Tibial nerve (tissue), 4 donors: ENCODE data around the gene ANKMY1. TPM values are rescaled to one million over a fixed set of nuclear protein-coding genes. Genes with fewer than 3 reads are reported as not detected.
"Not testable (repeated sequence)": the region's sequence is repeated elsewhere in the genome, so short reads cannot be mapped to it uniquely, and the experiment has no call there.

ENCODE experiments used
- DNase-seq, 2 donors: peaks; one replicate each; pipeline ENCODE4 v3.0.0-alpha.2; 2019; ENCODE audit warnings: low spot score in 2 of 2
- H3K27ac ChIP-seq, 4 donors: fragments of 200-600 bp; sonication (generic) in 3 of 4; one replicate each; pipeline ENCODE4 v1.5.1; 2017 to 2019; ENCODE audit warnings: mild to moderate bottlenecking in 1 of 4
- H3K27me3 ChIP-seq, 2 donors: fragments of 200-600 bp; sonication (generic) in 1 of 2; one replicate each; pipeline versions ENCODE4 v1.5.1 to v1.6.0; 2017 to 2019
- H3K36me3 ChIP-seq, 3 donors: fragments of 200-600 bp; sonication (generic); one replicate each; pipeline ENCODE4 v1.5.1; 2018 to 2019
- H3K4me1 ChIP-seq, 4 donors: fragments of 200-600 bp; sonication (generic) in 3 of 4; one replicate each; pipeline ENCODE4 v1.5.1; 2017 to 2019
- H3K4me3 ChIP-seq, 4 donors: fragments of 200-600 bp; sonication (generic) in 3 of 4; one replicate each; pipeline ENCODE4 v1.5.1; 2017 to 2019; ENCODE audit warnings: mild to moderate bottlenecking in 1 of 4, moderate library complexity in 1 of 4
- H3K9me3 ChIP-seq, 4 donors: fragments of 200-600 bp; sonication (generic) in 3 of 4; one replicate each; pipeline ENCODE4 v1.5.1; 2017 to 2019
- CTCF ChIP-seq, 5 experiments: fragments of 200-600 bp in 3 of 5; fragments of 450-650 bp in 2 of 5; sonication (generic) in 3 of 5; IDR thresholded peaks; one replicate each; pipeline ENCODE4 v1.5.1; 2016 to 2019; ENCODE audit warnings: antibody characterized with exemption in 5 of 5, mild to moderate bottlenecking in 3 of 5, moderate library complexity in 2 of 5
- EP300 ChIP-seq, 2 donors: sonication (generic); formaldehyde crosslinking; IDR thresholded peaks; one replicate each; pipeline ENCODE4 v1.6.1; 2017; ENCODE audit warnings: antibody characterized with exemption in 2 of 2, mild to moderate bottlenecking in 1 of 2
- POLR2A ChIP-seq, 2 donors: fragments of 450-650 bp; IDR thresholded peaks; one replicate each; pipeline ENCODE4 v1.6.1; 2017; ENCODE audit warnings: antibody characterized with exemption in 2 of 2, mild to moderate bottlenecking in 2 of 2, moderate library complexity in 2 of 2
- WGBS, 2 donors: methylation state at CpG; one replicate each; pipeline ENCODE4 v1.1.5; 2018; 5-methylcytosine and 5-hydroxymethylcytosine counted together
- total RNA-seq, 4 donors: library from RNA; depleted of rRNA; stranded (reverse); fragments of >200 nt; gene quantifications; one replicate each; pipeline ENCODE4 v1.1.0, GENCODE V29; 2016

Gene ANKMY1
- total RNA-seq, 4 donors from 2014 or later, result 14.2 to 24.0 (median 21.4) TPM

- Histone ChIP-seq H3K27ac (peak overlapping the region in 3 of 4 donors; percentile 86 to 96 (median 95)), H3K4me1 (peaks cover 5 to 76% (median 44%) of the 10 kb centered on the region in 4 donors), H3K27me3 (no peaks in the 10 kb centered on the region), H3K36me3 (no peaks in the 10 kb centered on the region), H3K4me3 (peak overlapping the region in 2 of 4 donors; percentile 28 to 93), H3K9me3 (no peaks in the 10 kb centered on the region)
- TF ChIP-seq EP300 (IDR thresholded peaks at IDR 0.05), result no peak
- no peak for TF ChIP-seq CTCF (IDR thresholded peaks at IDR 0.05)
- no peak for TF ChIP-seq POLR2A (IDR thresholded peaks at IDR 0.05)
- no peak for DNase-seq
- 75 to 83% methylated on average over 10 of the region's 10 CpGs for WGBS, 2 donors
These were observed 7.0 kb upstream of the ANKMY1 start for GRCh38 chr2:240564561-240565332.

GRCh38 chr2:240563951-240564560, 6.3 kb upstream of the ANKMY1 start:
- no peak overlapping the region for H3K4me3 ChIP-seq
- peaks cover 5 to 76% (median 45%) of the 10 kb centered on the region in 4 donors for H3K4me1 ChIP-seq
- WGBS, 2 donors, result 88 to 90% methylated on average over 12 of the region's 12 CpGs
- TF ChIP-seq EP300 (IDR thresholded peaks at IDR 0.05) (no peak), CTCF (IDR thresholded peaks at IDR 0.05) (no peak), POLR2A (IDR thresholded peaks at IDR 0.05) (no peak)
- DNase-seq, result no peak
- no peaks in the 10 kb centered on the region for H3K9me3 ChIP-seq
- peak overlapping the region in 1 of 4 donors; percentile 61 for H3K27ac ChIP-seq
- no peaks in the 10 kb centered on the region for H3K36me3 ChIP-seq
- H3K27me3 ChIP-seq, result no peaks in the 10 kb centered on the region

GRCh38 chr2:240563231-240563630, 5.4 kb upstream of the ANKMY1 start:
- 92 to 96% methylated on average over 17 of the region's 17 CpGs for WGBS, 2 donors
- H3K27ac ChIP-seq, H3K9me3 ChIP-seq, H3K4me3 ChIP-seq, DNase-seq, H3K27me3 ChIP-seq, H3K36me3 ChIP-seq: not testable (repeated sequence)
- peaks cover 5 to 83% (median 50%) of the 10 kb centered on the region in 4 donors for H3K4me1 ChIP-seq

GRCh38 chr2:240561325-240561971, 3.7 kb upstream of the ANKMY1 start:
- H3K36me3 ChIP-seq, result no peaks in the 10 kb centered on the region
- H3K27me3 ChIP-seq, result no peaks in the 10 kb centered on the region
- TF ChIP-seq CTCF (IDR thresholded peaks at IDR 0.05) (peak in 3 of 5 experiments; percentile 3 to 64 (median 61)), EP300 (IDR thresholded peaks at IDR 0.05) (no peak), POLR2A (IDR thresholded peaks at IDR 0.05) (no peak)
- H3K27ac ChIP-seq, result peak overlapping the region; percentile 9 to 100 (median 100)
- H3K4me1 ChIP-seq, result peaks cover 0 to 87% (median 53%) of the 10 kb centered on the region in 4 donors
- DNase-seq, result no peak
- 44 to 48% methylated on average over 9 to 10 of the region's 14 CpGs for WGBS, 2 donors
- no peaks in the 10 kb centered on the region for H3K9me3 ChIP-seq
- peak overlapping the region; percentile 49 to 100 (median 87) for H3K4me3 ChIP-seq

- WGBS, 2 donors, result 1 to 3% methylated on average over 5 to 55 of the region's 101 CpGs
- Histone ChIP-seq H3K27ac (peak overlapping the region; percentile 100), H3K27me3 (no peaks in the 10 kb centered on the region), H3K36me3 (no peaks in the 10 kb centered on the region), H3K4me3 (peak overlapping the region; percentile 83 to 100 (median 94)), H3K9me3 (no peaks in the 10 kb centered on the region), H3K4me1 (peaks cover 0 to 80% (median 47%) of the 10 kb centered on the region in 4 donors)
- TF ChIP-seq EP300 (IDR thresholded peaks at IDR 0.05), result peak; percentile 29 to 84
- peak in 2 of 5 experiments; percentile 28 to 35 for TF ChIP-seq CTCF (IDR thresholded peaks at IDR 0.05)
- TF ChIP-seq POLR2A (IDR thresholded peaks at IDR 0.05), result peak; percentile 59 to 81
- peak; percentile 100 for DNase-seq
These were observed 2.9 kb upstream of the ANKMY1 start for GRCh38 chr2:240560480-240561324.
